ENCODE data around the gene EXOSC5. TPM values are rescaled to one million over a fixed set of nuclear protein-coding genes. Genes with fewer than 3 reads are reported as not detected.
"Not testable (repeated sequence)": the region's sequence is repeated elsewhere in the genome, so short reads cannot be mapped to it uniquely, and the experiment has no call there.

The EXOSC5 gene
- total RNA-seq, 1 donor from 2014 or later: 15.4 TPM

DNA sequence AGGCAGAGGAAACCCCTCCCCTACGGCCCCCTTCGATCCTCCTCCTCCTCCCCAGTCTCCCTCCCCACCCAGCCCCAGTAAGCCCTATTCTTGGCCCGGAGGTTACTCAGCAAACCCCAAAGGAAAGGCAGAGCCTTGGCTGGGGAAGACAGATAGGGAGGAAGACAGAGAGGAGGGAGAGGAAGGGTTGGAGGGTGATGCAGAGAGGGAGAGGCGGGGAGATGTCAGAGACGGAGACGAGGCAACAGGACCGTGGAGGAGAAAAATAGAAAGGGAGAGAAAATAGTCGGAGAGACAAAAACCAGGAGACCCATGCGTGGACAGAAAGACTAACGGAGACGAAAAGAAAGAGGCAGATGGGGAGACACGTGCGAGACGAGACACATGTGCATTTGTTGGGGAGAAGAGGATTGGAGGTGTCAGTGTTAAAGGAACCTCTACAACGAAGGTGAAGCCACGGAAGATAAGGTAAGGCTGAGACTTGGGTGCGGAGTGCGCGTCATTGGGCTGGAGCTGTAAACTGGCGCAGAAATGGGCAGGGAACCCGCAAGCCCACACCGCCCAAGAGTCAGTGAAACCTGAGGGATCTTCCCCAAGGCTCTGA lies 46.3 kb downstream of the EXOSC5 start:
- Mint-ChIP-seq H3K27me3 (peaks cover 49% of the 10 kb centered on the region), H3K36me3 (ENCODE audit: insufficient read depth) (no peaks in the 10 kb centered on the region), H3K27ac (no peak overlapping the region), H3K4me3 (ENCODE audit: low read depth) (peak overlapping the region; percentile 52), H3K4me1 (ENCODE audit: low read depth) (peaks cover 14% of the 10 kb centered on the region), H3K9me3 (ENCODE audit: low read depth) (no peaks in the 10 kb centered on the region)
- TF ChIP-seq, protein P1, sequence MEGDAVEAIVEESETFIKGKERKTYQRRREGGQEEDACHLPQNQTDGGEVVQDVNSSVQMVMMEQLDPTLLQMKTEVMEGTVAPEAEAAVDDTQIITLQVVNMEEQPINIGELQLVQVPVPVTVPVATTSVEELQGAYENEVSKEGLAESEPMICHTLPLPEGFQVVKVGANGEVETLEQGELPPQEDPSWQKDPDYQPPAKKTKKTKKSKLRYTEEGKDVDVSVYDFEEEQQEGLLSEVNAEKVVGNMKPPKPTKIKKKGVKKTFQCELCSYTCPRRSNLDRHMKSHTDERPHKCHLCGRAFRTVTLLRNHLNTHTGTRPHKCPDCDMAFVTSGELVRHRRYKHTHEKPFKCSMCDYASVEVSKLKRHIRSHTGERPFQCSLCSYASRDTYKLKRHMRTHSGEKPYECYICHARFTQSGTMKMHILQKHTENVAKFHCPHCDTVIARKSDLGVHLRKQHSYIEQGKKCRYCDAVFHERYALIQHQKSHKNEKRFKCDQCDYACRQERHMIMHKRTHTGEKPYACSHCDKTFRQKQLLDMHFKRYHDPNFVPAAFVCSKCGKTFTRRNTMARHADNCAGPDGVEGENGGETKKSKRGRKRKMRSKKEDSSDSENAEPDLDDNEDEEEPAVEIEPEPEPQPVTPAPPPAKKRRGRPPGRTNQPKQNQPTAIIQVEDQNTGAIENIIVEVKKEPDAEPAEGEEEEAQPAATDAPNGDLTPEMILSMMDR (IDR thresholded peaks at IDR 0.05; ENCODE audit: unreplicated experiment): no peak
- no peak for DNase-seq (ENCODE audit: low spot score, unreplicated experiment)

DNA sequence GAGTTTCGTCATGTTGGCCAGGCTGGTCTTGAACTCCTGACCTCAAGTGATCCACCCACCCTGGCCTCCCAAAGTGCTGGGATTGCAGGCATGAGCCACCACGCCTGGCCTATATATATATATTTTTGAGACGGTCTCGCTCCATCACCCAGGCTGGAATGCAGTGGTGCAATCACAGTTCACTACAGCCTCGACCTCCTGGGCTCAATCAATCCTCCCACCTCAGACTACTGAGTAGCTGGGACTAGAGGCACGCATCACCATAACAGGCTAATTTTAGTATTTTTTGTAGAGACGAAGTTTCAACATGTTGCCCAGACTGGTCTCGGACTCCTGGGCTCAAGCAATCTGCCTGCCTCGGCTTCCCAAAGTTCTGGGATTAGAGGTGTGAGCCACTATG lies 50.2 kb downstream of the EXOSC5 start:
- DNase-seq (ENCODE audit: low spot score, unreplicated experiment); H3K36me3 Mint-ChIP-seq (ENCODE audit: insufficient read depth); H3K9me3 Mint-ChIP-seq (ENCODE audit: low read depth); H3K4me1 Mint-ChIP-seq (ENCODE audit: low read depth); H3K4me3 Mint-ChIP-seq (ENCODE audit: low read depth); H3K27ac Mint-ChIP-seq: not testable (repeated sequence)
- peaks cover 27% of the 10 kb centered on the region for H3K27me3 Mint-ChIP-seq

DNA sequence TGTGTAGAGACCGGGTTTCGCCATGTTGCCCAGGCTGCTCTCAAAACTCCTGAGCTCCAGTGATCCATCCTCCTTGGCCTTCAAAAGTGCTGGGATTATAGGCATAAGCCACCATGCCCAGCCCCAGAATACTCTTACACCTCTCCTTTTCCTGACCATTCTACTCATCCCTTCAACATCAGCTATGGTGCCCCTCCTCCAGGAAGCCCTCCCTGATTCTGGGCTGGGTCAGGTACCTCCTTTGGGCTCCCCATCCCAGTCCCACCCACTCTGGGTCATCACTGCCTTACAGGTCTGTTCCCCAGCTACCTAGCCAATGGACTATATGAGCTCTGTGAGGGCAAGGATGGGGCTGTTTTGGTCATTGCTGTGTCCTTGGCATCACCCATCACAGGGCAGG lies 53.0 kb downstream of the EXOSC5 start:
- H3K27me3 Mint-ChIP-seq: peaks cover 4% of the 10 kb centered on the region
- TF ChIP-seq, protein P1 (IDR thresholded peaks at IDR 0.05; ENCODE audit: unreplicated experiment): no peak
- no peak overlapping the region for H3K4me3 Mint-ChIP-seq (ENCODE audit: low read depth)
- H3K4me1 Mint-ChIP-seq (ENCODE audit: low read depth): no peaks in the 10 kb centered on the region
- no peaks in the 10 kb centered on the region for H3K36me3 Mint-ChIP-seq (ENCODE audit: insufficient read depth)
- no peak overlapping the region for H3K27ac Mint-ChIP-seq
- DNase-seq (ENCODE audit: low spot score, unreplicated experiment): no peak
- H3K9me3 Mint-ChIP-seq (ENCODE audit: low read depth): no peaks in the 10 kb centered on the region

DNA sequence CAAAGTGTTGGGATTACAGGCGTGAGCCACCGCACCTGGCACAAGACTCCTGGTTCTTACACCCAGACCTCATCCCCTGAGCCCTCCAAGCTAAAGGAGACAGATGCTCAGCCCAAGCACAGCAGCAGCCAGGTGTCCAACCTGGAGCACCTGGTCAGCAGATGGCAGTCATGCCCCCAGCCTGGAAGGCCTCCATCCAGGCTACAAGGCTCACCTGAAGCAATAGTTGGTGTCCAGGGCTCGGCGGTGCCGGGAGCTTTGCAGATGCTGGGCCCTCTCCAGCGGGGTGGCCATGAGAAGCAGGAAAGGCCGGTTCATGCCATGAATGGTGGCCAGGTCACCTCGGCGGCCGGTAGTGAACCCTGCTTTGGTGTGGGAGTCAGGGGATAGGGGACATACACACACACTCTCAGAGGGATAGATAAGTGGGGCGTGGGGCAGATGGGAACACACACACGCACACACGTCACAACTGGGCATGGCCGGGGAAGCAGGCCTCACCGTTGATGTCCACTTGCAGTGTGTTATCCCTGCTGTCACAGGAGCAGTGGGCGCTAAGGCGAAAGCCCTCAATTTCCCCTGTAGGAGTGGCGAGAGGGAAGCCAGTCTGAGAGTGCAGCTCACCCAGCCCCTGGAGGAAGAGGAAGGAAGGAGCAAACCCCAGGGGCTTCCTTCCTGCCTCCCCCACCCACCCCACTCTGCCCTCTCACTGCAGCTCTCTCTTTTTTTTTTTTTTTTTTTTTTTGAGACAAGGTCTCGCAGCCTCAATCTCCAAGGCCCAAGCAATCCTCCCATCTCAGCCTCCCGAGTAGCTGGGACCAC lies 55.3 kb downstream of the EXOSC5 start:
- Mint-ChIP-seq H3K27ac (peak overlapping the region; percentile 64), H3K36me3 (ENCODE audit: insufficient read depth) (no peaks in the 10 kb centered on the region), H3K9me3 (ENCODE audit: low read depth) (no peaks in the 10 kb centered on the region), H3K4me1 (ENCODE audit: low read depth) (no peaks in the 10 kb centered on the region), H3K4me3 (ENCODE audit: low read depth) (no peak overlapping the region), H3K27me3 (no peaks in the 10 kb centered on the region)
- TF ChIP-seq, protein P1 (IDR thresholded peaks at IDR 0.05; ENCODE audit: unreplicated experiment): no peak
- DNase-seq (ENCODE audit: low spot score, unreplicated experiment): no peak

DNA sequence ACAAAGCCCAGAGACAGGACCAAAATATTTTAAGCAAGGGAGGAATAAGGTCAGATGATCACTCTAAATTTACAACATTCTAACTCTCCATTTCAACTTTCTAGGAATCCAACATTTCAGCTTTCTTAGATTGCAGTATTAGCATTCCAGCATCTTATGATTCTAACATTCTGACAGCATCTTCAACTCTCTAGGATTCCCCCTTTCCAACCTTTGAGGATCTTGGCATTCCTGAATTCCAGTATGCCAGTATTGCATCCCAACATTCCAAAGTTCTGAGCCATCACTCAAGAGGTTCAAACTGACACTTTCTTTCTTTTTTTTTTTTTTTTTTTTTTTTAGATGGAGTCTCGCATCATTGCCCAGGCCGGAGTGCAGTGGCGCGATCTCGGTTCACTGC lies 57.2 kb downstream of the EXOSC5 start:
- no peaks in the 10 kb centered on the region for H3K4me1 Mint-ChIP-seq (ENCODE audit: low read depth)
- no peak for DNase-seq (ENCODE audit: low spot score, unreplicated experiment)
- TF ChIP-seq, protein P1 (IDR thresholded peaks at IDR 0.05; ENCODE audit: unreplicated experiment): no peak
- H3K27ac Mint-ChIP-seq: no peak overlapping the region
- no peak overlapping the region for H3K4me3 Mint-ChIP-seq (ENCODE audit: low read depth)
- H3K27me3 Mint-ChIP-seq: no peaks in the 10 kb centered on the region
- H3K9me3 Mint-ChIP-seq (ENCODE audit: low read depth): no peaks in the 10 kb centered on the region
- H3K36me3 Mint-ChIP-seq (ENCODE audit: insufficient read depth): no peaks in the 10 kb centered on the region

Other genes with a start within 250 kb of the EXOSC5 start
- gene CYP2S1, start 204.1 kb downstream of the EXOSC5 start, total RNA-seq: 4.0 and 5.8 TPM in 2 replicates
- 14.8 and 15.7 TPM in 2 replicates for gene AXL, start 178.1 kb downstream of the EXOSC5 start, total RNA-seq
- gene HNRNPUL1, start 133.0 kb downstream of the EXOSC5 start, total RNA-seq: 256 and 259 TPM in 2 replicates
- 44.9 and 46.5 TPM in 2 replicates for gene CCDC97, start 87.2 kb downstream of the EXOSC5 start, total RNA-seq
- gene TGFB1, start 43.4 kb downstream of the EXOSC5 start, total RNA-seq: 4.3 and 5.5 TPM in 2 replicates
- 8.6 and 10.7 TPM in 2 replicates for gene B9D2, start 33.2 kb downstream of the EXOSC5 start, total RNA-seq
- 12.8 and 14.3 TPM in 2 replicates for gene TMEM91, start 20.8 kb downstream of the EXOSC5 start, total RNA-seq
- 15.2 and 16.3 TPM in 2 replicates for gene BCKDHA, start 459 bp upstream of the EXOSC5 start, total RNA-seq
- 4.4 and 4.6 TPM in 2 replicates for gene B3GNT8, start 30.0 kb upstream of the EXOSC5 start, total RNA-seq
- 51.3 and 54.1 TPM in 2 replicates for gene DMAC2, start 42.6 kb upstream of the EXOSC5 start, total RNA-seq
- gene ERICH4, start 45.8 kb upstream of the EXOSC5 start, total RNA-seq: not detected in 2 replicates
- gene CEACAM21, start 178.8 kb upstream of the EXOSC5 start, total RNA-seq: not detected in 2 replicates
- gene CEACAM4, start 229.7 kb upstream of the EXOSC5 start, total RNA-seq: not detected in 2 replicates

Data from progenitor cell of endocrine pancreas (in vitro differentiated cells).